Measurements from ENCODE around the gene RIC1. TPM values are rescaled to one million over a fixed set of nuclear protein-coding genes. Genes with fewer than 3 reads are reported as not detected.
"Not testable (repeated sequence)": the region's sequence is repeated elsewhere in the genome, so short reads cannot be mapped to it uniquely, and the experiment has no call there.

Gene RIC1
- total RNA-seq, 6 experiments from 2014 or later, result 25.8 to 35.2 (median 29.8) TPM

DNA sequence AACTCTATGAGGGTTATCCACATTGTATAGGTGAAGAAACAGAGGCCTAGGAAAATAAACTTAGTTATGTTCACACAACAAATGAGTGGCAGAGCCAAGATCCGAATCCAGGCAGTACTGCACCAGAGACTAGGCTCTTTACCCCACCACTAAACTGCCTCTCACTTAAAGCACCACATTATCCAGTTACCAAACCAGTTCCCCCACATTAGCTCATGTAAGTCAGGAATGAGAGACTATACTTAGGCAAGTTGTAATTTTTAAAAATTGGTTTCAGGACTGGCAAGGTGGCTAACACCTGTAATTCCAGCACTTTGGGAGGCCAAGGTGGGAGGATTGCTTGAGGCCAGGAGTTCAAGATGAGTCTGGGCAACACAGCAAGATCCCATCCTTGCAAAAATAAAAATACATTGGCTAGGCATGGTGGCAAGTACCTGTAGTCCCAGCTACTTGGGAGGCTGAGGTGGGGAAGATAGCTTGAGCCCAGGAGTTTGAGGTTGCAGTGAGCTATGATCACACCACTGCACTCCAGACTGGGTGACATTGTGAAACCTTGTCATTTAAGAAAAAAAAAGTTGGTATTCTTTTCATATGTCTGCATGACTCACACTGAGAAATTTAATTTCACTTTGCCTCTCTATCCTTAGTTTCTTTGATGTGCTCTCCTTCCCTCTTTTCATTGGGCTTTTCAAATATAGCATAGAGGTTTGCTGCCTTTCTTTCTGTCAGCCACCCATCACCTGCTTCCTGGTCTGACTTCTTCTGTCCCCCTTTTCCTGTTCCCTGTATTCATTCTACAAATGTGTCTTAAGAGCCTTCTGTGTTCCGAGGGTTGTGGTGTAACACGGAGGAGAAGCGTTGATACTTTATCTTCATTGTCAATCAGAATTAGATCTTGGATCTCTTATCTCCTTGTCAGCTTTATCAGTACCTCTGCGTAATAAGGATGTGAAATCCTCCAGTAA is 139.3 kb downstream of the RIC1 start:
- Mint-ChIP-seq H3K4me1 (ENCODE audit: low read depth) (peaks cover 15% of the 10 kb centered on the region), H3K36me3 (ENCODE audit: low read depth) (peaks cover 56% of the 10 kb centered on the region), H3K27ac (0 out of 2 replicates have a peak overlapping the region, but pooled peaks have one; percentile 36), H3K27me3 (ENCODE audit: insufficient read depth) (peaks cover 3% of the 10 kb centered on the region; the same call in 1 of the 2 replicates), H3K4me3 (no peak overlapping the region), H3K9me3 (no peaks in the 10 kb centered on the region)
- TF ChIP-seq, protein P1, sequence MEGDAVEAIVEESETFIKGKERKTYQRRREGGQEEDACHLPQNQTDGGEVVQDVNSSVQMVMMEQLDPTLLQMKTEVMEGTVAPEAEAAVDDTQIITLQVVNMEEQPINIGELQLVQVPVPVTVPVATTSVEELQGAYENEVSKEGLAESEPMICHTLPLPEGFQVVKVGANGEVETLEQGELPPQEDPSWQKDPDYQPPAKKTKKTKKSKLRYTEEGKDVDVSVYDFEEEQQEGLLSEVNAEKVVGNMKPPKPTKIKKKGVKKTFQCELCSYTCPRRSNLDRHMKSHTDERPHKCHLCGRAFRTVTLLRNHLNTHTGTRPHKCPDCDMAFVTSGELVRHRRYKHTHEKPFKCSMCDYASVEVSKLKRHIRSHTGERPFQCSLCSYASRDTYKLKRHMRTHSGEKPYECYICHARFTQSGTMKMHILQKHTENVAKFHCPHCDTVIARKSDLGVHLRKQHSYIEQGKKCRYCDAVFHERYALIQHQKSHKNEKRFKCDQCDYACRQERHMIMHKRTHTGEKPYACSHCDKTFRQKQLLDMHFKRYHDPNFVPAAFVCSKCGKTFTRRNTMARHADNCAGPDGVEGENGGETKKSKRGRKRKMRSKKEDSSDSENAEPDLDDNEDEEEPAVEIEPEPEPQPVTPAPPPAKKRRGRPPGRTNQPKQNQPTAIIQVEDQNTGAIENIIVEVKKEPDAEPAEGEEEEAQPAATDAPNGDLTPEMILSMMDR (IDR thresholded peaks at IDR 0.05), result no peak
- DNase-seq, result no peak

DNA sequence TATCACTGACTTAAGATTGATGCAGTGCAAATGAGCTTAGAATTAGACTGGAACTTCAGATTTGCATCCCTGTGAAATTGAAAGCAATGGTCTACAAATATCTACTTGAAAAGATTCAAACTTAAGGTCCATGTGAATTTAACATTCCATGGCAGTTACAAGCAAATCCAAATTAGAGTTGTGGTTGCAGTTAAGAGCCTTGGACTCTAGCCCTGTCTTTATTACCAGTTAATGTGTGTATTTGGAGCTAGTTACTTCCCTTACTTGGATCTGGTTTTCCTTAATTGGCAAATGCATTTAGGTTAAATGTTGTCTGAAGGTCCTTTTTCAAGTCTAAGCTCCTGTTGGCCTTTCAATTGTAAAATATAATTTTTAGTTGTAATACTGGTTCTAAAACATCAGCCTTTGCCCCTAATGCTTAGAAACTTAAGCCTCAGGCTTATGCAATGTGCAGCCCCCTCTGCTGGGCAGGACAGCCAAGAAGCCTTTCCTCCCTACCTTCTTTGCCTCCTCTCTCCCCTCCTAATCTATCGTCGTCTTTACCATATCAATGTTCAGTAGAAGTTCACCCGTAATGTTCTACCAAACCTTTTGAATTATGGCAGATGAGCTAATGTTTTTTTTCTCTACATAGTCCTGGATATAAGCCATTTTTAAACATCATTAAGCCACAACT is 144.6 kb downstream of the RIC1 start:
- DNase-seq, result no peak
- TF ChIP-seq, protein P1 (IDR thresholded peaks at IDR 0.05), result peak; percentile 30; the same call in 1 of the 2 replicates
- Mint-ChIP-seq H3K4me3 (no peak overlapping the region), H3K27ac (peak overlapping the region; percentile 17; the same call in 1 of the 2 replicates), H3K27me3 (ENCODE audit: insufficient read depth) (peaks cover 5% of the 10 kb centered on the region; the same call in 1 of the 2 replicates), H3K4me1 (ENCODE audit: low read depth) (peaks cover 16% of the 10 kb centered on the region), H3K36me3 (ENCODE audit: low read depth) (peaks cover 51% of the 10 kb centered on the region), H3K9me3 (peaks cover 4% of the 10 kb centered on the region)

DNA sequence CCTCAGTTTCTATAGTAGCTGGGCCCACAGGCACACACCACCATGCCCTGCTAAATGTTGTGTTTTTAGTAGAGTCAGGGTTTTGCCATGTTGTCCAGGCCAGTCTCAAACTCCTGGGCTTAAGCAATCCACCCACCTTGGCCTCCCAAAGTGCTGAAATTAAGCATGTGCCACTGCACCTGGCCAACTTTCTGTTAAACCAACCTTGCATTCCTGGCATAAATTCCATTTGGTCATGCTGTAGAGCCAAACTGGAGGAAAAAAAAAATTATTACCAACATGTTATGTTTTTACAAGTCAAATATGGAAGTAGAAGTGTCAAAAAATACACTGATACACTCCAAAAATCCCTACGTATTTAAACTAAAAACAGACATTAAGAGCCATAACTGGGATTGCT is 149.9 kb downstream of the RIC1 start:
- H3K27ac Mint-ChIP-seq, result no peak overlapping the region
- peaks cover 15% of the 10 kb centered on the region for H3K27me3 Mint-ChIP-seq (ENCODE audit: insufficient read depth)
- DNase-seq, result no peak
- H3K4me3 Mint-ChIP-seq, result no peak overlapping the region
- peaks cover 17% of the 10 kb centered on the region for H3K4me1 Mint-ChIP-seq (ENCODE audit: low read depth)
- H3K9me3 Mint-ChIP-seq, result peaks cover 40% of the 10 kb centered on the region
- peaks cover 78% of the 10 kb centered on the region for H3K36me3 Mint-ChIP-seq (ENCODE audit: low read depth)
- TF ChIP-seq, protein P1 (IDR thresholded peaks at IDR 0.05), result no peak

DNA sequence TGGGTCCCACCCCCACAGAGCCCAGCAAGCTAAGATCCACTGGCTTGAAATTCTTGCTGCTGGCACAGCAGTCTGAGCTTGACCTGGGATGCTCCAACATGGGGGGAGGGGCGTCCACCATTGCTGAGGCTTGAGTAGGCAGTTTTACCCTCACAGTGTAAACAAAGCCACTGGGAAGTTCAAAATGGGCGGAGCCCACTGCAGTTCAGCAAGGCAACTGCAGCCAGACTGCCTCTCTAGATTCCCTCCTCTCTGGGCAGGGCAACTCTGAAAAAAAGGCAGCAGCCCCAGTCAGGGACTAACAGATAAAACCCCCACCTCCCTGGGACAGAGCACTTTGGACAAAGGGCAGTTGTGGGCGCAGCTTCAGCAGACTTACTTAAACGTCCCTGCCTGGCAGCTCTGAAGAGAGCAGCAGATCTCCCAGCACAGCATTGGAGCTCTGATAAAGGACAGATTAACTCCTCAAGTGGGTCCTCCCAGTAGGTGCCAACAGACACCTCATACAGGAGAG is 150.9 kb downstream of the RIC1 start:
- H3K36me3 Mint-ChIP-seq (ENCODE audit: low read depth), result peaks cover 75% of the 10 kb centered on the region
- DNase-seq, H3K27ac Mint-ChIP-seq, H3K4me3 Mint-ChIP-seq: not testable (repeated sequence)
- H3K9me3 Mint-ChIP-seq, result peaks cover 40% of the 10 kb centered on the region
- H3K4me1 Mint-ChIP-seq (ENCODE audit: low read depth), result peaks cover 23% of the 10 kb centered on the region
- H3K27me3 Mint-ChIP-seq (ENCODE audit: insufficient read depth), result peaks cover 15% of the 10 kb centered on the region

DNA sequence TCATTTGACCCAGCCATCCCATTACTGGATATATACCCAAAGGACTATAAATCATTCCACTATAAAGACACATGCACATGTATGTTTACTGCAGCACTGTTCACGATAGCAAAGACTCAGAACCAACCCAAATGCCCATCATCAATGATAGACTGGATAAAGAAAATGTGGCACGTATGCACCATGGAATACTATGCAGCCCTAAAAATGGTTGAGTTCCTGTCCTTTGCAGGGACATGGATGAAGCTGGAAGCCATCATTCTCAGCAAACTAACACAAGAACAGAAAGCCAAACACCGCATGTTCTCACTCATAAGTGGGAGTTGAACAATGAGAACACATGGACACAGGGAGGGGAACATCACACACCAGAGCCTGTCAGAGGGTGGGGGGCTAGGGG is 154.5 kb downstream of the RIC1 start:
- H3K4me3 Mint-ChIP-seq, DNase-seq: not testable (repeated sequence)
- H3K9me3 Mint-ChIP-seq, result peaks cover 37% of the 10 kb centered on the region
- peak overlapping the region; percentile 38; the same call in 1 of the 2 replicates for H3K27ac Mint-ChIP-seq
- peaks cover 12% of the 10 kb centered on the region for H3K27me3 Mint-ChIP-seq (ENCODE audit: insufficient read depth)
- peaks cover 43% of the 10 kb centered on the region for H3K4me1 Mint-ChIP-seq (ENCODE audit: low read depth)
- H3K36me3 Mint-ChIP-seq (ENCODE audit: low read depth), result peaks cover 56% of the 10 kb centered on the region

DNA sequence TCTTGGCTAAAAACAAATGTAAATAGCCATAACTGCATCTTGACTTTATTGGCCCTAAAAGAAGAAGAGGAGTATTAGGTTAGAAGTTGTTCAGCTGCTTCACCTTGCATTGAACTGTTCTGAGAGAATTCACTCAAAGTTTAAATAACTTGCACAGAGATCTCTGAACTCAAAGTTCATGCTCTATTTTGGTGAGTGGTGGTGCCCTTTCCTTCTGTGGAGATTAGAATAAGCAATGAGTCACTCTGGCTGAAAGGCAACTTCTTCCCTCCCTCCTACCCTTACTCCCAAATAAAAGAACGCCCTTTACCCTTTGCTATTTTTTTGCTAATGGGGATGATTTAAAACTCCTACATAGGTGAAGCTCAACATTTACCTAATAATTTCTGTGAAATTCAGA is 155.1 kb downstream of the RIC1 start:
- H3K9me3 Mint-ChIP-seq, result peaks cover 31% of the 10 kb centered on the region
- peaks cover 43% of the 10 kb centered on the region for H3K4me1 Mint-ChIP-seq (ENCODE audit: low read depth)
- no peak for DNase-seq
- TF ChIP-seq, protein P1 (IDR thresholded peaks at IDR 0.05), result no peak
- H3K27ac Mint-ChIP-seq, result peak overlapping the region; percentile 43
- H3K27me3 Mint-ChIP-seq (ENCODE audit: insufficient read depth), result peaks cover 12% of the 10 kb centered on the region
- peaks cover 55% of the 10 kb centered on the region for H3K36me3 Mint-ChIP-seq (ENCODE audit: low read depth)
- no peak overlapping the region for H3K4me3 Mint-ChIP-seq

Data from HFFc6 (cell line).